Calu3 (cell line): ENCODE measurements around the gene TNRC6C. TPM values are rescaled to one million over a fixed set of nuclear protein-coding genes. Genes with fewer than 3 reads are reported as not detected.

Source experiments
- Bru-seq: library from RNA; stranded (reverse); fragments of 400-500 nt; gene quantifications from one replicate; lab custom pipeline; 2021; lab: Mats Ljungman, UMichigan
- BruChase-seq, 2 experiments: library from RNA; stranded (reverse); fragments of 400-500 nt; gene quantifications; one replicate each; lab custom pipeline; 2021; lab: Mats Ljungman, UMichigan
- BruUV-seq: library from RNA; stranded (reverse); fragments of 400-500 nt; replicated peaks from 2 replicates; lab custom pipeline; 2021; lab: Mats Ljungman, UMichigan
- CTCF ChIA-PET: fragments of 300-600 bp; sonication (Branson Sonifier 250); formaldehyde crosslinking; loops from one replicate; lab custom pipeline; 2022; ENCODE audit warnings: antibody characterized with exemption; lab: Charles Lee
- DNase-seq: peaks from one replicate; pipeline ENCODE4 v3.0.0; 2022
- H3K27ac Mint-ChIP-seq: one replicate; pipeline ENCODE4 v1.8.0; 2022; ENCODE audit warnings: mixed read lengths; ENCODE audit not compliant: unreplicated experiment
- H3K27me3 Mint-ChIP-seq: one replicate; pipeline ENCODE4 v1.8.0; 2022; ENCODE audit warnings: mixed read lengths; ENCODE audit not compliant: unreplicated experiment
- H3K36me3 Mint-ChIP-seq: one replicate; pipeline ENCODE4 v1.8.0; 2022; ENCODE audit warnings: mild to moderate bottlenecking, moderate library complexity, mixed read lengths; ENCODE audit not compliant: insufficient read depth, unreplicated experiment
- H3K4me1 Mint-ChIP-seq: one replicate; pipeline ENCODE4 v1.8.0; 2022; ENCODE audit warnings: mild to moderate bottlenecking, low read depth, mixed read lengths; ENCODE audit not compliant: unreplicated experiment
- H3K4me3 Mint-ChIP-seq: one replicate; pipeline ENCODE4 v1.8.0; 2022; ENCODE audit warnings: mild to moderate bottlenecking, low read depth, moderate library complexity, mixed read lengths; ENCODE audit not compliant: unreplicated experiment
- H3K9me3 Mint-ChIP-seq: one replicate; pipeline ENCODE4 v1.8.0; 2022; ENCODE audit warnings: low read depth, mixed read lengths; ENCODE audit not compliant: unreplicated experiment
- intact Hi-C: fragments of 100-400 bp; cut with micrococcal nuclease; formaldehyde crosslinking; loops from one replicate; pipeline ENCODE4 v1.10.0; 2022; ENCODE audit not compliant: unreplicated experiment
- long read RNA-seq: library from polyadenylated mRNA; stranded (forward); transcript quantifications from one replicate; pipeline ENCODE4 v2.0.0, GENCODE V29; 2022
- total RNA-seq: library from RNA; stranded (reverse); gene quantifications from 2 replicates; pipeline ENCODE4 v1.2.3, GENCODE V29; 2022
- TF ChIP-seq, protein P1 (sequence below): fragments of 200-600 bp; IDR thresholded peaks from one replicate; pipeline ENCODE4 v1.8.0; 2022; ENCODE audit warnings: antibody characterized with exemption; ENCODE audit not compliant: unreplicated experiment

Gene TNRC6C, protein sequence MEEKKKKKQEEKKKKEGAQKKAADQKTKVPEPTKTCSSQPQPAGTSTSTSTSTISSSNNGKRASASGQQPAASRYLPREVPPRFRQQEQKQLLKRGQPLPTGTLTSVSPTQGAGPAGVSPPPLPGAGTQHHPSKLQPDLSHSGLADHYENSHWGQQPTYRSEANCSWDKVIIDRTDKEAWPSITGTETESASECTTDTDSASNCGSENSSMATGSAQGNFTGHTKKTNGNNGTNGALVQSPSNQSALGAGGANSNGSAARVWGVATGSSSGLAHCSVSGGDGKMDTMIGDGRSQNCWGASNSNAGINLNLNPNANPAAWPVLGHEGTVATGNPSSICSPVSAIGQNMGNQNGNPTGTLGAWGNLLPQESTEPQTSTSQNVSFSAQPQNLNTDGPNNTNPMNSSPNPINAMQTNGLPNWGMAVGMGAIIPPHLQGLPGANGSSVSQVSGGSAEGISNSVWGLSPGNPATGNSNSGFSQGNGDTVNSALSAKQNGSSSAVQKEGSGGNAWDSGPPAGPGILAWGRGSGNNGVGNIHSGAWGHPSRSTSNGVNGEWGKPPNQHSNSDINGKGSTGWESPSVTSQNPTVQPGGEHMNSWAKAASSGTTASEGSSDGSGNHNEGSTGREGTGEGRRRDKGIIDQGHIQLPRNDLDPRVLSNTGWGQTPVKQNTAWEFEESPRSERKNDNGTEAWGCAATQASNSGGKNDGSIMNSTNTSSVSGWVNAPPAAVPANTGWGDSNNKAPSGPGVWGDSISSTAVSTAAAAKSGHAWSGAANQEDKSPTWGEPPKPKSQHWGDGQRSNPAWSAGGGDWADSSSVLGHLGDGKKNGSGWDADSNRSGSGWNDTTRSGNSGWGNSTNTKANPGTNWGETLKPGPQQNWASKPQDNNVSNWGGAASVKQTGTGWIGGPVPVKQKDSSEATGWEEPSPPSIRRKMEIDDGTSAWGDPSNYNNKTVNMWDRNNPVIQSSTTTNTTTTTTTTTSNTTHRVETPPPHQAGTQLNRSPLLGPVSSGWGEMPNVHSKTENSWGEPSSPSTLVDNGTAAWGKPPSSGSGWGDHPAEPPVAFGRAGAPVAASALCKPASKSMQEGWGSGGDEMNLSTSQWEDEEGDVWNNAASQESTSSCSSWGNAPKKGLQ (N-terminal part only)
- 11.9 and 18.2 TPM in 2 replicates for total RNA-seq
- percentile 60 among the genes with signal in this experiment for Bru-seq, nascent RNA
- percentile 58 among the genes with signal in this experiment for BruChase-seq, experiment 1, labeled RNA remaining after a 6-hour chase
- BruChase-seq, experiment 2, labeled RNA remaining after a 2-hour chase = percentile 59 among the genes with signal in this experiment
- long read RNA-seq, partial matches to known transcripts = 3 of 6 reads
- long read RNA-seq, other reads (novel, unspliced or antisense) = 3 of 6 reads

DNA sequence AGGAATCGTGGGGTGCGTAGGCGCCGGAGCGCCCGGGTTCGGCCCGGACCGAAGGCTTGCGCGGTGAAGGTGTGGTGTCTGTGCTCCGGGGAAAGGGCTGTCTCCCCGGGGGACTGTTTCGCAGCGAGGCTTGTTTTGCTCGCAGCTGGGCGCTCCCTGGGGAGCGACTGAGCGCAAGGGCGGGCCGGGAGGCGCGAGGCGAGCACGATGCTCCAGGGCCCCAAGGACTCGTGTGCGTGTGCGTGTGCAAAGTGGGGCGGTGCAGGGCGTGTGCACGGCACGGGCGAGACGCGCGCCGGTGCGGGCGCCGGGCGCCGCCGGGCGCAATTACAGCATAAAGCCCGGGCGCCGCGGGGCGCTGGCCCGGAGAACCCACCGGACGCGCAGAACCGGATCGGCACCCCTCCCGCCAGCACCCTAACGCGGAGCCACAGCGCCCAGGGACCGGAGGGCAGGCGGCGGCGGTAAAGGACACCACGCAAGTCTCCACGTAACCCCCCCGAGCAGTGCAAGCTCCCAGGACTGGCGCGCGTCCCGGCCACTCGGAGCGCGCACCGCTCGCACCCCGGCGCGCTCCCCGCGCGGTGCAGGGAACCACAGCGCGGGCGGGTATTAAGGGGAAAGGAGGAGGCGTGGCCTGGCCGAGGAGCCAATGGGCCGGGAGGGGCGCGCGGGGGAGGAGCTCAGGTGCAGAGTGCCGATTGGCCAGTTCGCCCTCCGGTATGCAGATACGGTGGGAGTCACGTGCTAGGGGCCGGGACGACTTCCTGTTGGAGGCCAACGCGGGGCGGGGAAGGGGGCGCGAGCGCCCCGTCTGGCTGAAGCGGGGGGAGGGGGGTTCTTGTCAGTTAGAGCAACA lies at the start of gene TNRC6C:
TSS of gene TNRC6C (plus strand) at position 847 of the 859 bp plus-strand sequence. CDS start 45,504 bp downstream, outside the sequence.
- Mint-ChIP-seq H3K4me3 (peak within 1 kb of the TSS; percentile 90), H3K9me3 (no peaks in the 10 kb centered on the region), H3K27me3 (peaks cover 68% of the 10 kb centered on the region), H3K4me1 (peaks cover 8% of the 10 kb centered on the region), H3K27ac (peak within 1 kb of the TSS; percentile 92), H3K36me3 (peaks cover 29% of the 10 kb centered on the region)
- BruUV-seq = TSS peak; percentile 29
- DNase-seq = peak; percentile 99
- TF ChIP-seq, protein P1, sequence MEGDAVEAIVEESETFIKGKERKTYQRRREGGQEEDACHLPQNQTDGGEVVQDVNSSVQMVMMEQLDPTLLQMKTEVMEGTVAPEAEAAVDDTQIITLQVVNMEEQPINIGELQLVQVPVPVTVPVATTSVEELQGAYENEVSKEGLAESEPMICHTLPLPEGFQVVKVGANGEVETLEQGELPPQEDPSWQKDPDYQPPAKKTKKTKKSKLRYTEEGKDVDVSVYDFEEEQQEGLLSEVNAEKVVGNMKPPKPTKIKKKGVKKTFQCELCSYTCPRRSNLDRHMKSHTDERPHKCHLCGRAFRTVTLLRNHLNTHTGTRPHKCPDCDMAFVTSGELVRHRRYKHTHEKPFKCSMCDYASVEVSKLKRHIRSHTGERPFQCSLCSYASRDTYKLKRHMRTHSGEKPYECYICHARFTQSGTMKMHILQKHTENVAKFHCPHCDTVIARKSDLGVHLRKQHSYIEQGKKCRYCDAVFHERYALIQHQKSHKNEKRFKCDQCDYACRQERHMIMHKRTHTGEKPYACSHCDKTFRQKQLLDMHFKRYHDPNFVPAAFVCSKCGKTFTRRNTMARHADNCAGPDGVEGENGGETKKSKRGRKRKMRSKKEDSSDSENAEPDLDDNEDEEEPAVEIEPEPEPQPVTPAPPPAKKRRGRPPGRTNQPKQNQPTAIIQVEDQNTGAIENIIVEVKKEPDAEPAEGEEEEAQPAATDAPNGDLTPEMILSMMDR = no peak
- intact Hi-C loops = no loop called here
- CTCF ChIA-PET = interaction anchor here (0.6 to 1.0 kb wide), 17 partner anchors 10 to 1495 kb away, joined by 3 to 6 read pairs (median 3); no protein-coding TSS in a partner anchor

- Mint-ChIP-seq H3K27ac (no peak overlapping the region), H3K4me1 (no peaks in the 10 kb centered on the region), H3K36me3 (no peaks in the 10 kb centered on the region), H3K9me3 (no peaks in the 10 kb centered on the region), H3K27me3 (peaks cover 92% of the 10 kb centered on the region), H3K4me3 (no peak overlapping the region)
- no TSS peak for BruUV-seq
- TF ChIP-seq, protein P1 = no peak
- DNase-seq = no peak
- intact Hi-C loops = no loop called here
- CTCF ChIA-PET = no interaction called here
These were observed 49.3 kb upstream of the TNRC6C start for GRCh38 chr17:77909236-77909635.

GRCh38 chr17:77909816-77910215 lies 48.7 kb upstream of the TNRC6C start:
- intact Hi-C loops = no loop called here
- TF ChIP-seq, protein P1 = no peak
- no peaks in the 10 kb centered on the region for H3K9me3 Mint-ChIP-seq
- H3K4me3 Mint-ChIP-seq = no peak overlapping the region
- BruUV-seq = no TSS peak
- no peak overlapping the region for H3K27ac Mint-ChIP-seq
- no peaks in the 10 kb centered on the region for H3K4me1 Mint-ChIP-seq
- DNase-seq = no peak
- CTCF ChIA-PET = no interaction called here
- peaks cover 92% of the 10 kb centered on the region for H3K27me3 Mint-ChIP-seq
- H3K36me3 Mint-ChIP-seq = no peaks in the 10 kb centered on the region
